Muscle layer of duodenum (tissue), 2 donors: ENCODE measurements around the gene OR2AG2.

Experiments
- H3K27ac ChIP-seq: one replicate; pipeline ENCODE4 v1.7.0; 2013; ENCODE audit warnings: mild to moderate bottlenecking, low read length
- H3K27me3 ChIP-seq: one replicate; pipeline ENCODE4 v1.7.0; 2013; ENCODE audit warnings: low read depth, mild to moderate bottlenecking, control low read depth, low read length
- H3K36me3 ChIP-seq, 2 donors: one replicate each; pipeline ENCODE4 v1.7.0; 2013; ENCODE audit warnings: low read length in 2 of 2, control low read depth in 1 of 2, mild to moderate bottlenecking in 1 of 2; ENCODE audit not compliant: insufficient read depth in 2 of 2, control insufficient read depth in 1 of 2
- H3K4me1 ChIP-seq, 2 donors: one replicate each; pipeline ENCODE4 v1.7.0; 2013; ENCODE audit warnings: low read length in 2 of 2, mild to moderate bottlenecking in 2 of 2, control low read depth in 1 of 2, moderate library complexity in 1 of 2; ENCODE audit not compliant: insufficient read depth in 2 of 2, control insufficient read depth in 1 of 2
- H3K4me3 ChIP-seq, 2 donors: one replicate each; pipeline ENCODE4 v1.7.0; 2013; ENCODE audit warnings: low read length in 2 of 2, low read depth in 1 of 2, mild to moderate bottlenecking in 1 of 2
- H3K9me3 ChIP-seq, 2 donors: one replicate each; pipeline ENCODE4 v1.7.0; 2013; ENCODE audit warnings: low read length in 2 of 2, control low read depth in 1 of 2, mild to moderate bottlenecking in 1 of 2; ENCODE audit not compliant: control insufficient read depth in 1 of 2
- donor health status: healthy.

Gene OR2AG2

DNA sequence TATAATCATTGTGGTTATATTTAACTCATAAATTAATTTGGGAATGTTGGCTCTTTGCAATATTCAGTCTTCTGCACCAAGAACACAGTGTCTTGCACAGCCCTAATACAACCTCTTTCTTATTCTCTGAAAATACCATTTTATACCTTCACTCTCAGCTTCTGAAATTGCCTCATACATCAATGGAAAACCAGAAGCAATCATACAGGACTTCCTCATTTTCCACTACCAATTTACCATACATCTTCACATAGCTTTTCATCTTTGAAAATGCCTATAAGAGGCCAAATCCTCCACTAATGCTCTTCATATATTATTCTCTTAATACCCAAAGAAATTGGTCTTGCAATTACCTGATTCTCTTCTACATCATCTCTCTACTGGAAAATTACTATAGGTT lies 6.7 kb upstream of the OR2AG2 start:
- no peaks in the 10 kb centered on the region for H3K9me3 ChIP-seq
- no peak overlapping the region for H3K4me3 ChIP-seq
- no peaks in the 10 kb centered on the region for H3K27me3 ChIP-seq
- H3K27ac ChIP-seq: no peak overlapping the region
- no peaks in the 10 kb centered on the region for H3K4me1 ChIP-seq
- H3K36me3 ChIP-seq: no peaks in the 10 kb centered on the region

DNA sequence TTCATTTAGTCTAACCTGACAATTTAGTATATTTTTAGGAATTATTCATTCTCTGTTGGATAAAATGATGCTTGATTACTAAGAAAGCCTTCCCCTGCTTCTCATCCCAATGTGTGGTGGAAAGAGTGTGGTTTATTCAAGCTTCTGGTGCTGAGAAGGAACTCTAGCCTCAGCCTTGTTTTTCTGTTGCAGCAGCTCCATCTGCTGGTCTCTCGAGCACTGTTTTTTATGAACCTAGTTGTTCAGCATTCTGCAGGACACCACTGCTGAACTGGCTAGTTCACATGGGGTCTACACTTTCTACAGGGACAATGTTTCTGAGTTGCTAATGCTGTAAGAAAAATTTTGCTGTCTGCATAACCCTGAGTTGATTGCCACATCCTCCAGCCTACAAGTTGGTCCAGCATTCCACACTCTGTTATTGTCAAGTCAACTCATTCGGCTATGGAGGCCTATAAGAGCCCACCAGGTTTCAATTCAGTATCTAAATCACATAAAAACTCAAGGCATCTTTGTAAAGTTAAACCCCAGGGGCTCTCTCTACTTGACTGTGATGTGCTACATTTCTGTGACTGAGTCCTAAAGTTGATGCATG lies 14.3 kb downstream of the OR2AG2 start:
- Histone ChIP-seq H3K9me3 (no peaks in the 10 kb centered on the region), H3K36me3 (no peaks in the 10 kb centered on the region), H3K4me1 (no peaks in the 10 kb centered on the region), H3K27ac (no peak overlapping the region), H3K4me3 (no peak overlapping the region), H3K27me3 (no peaks in the 10 kb centered on the region)

DNA sequence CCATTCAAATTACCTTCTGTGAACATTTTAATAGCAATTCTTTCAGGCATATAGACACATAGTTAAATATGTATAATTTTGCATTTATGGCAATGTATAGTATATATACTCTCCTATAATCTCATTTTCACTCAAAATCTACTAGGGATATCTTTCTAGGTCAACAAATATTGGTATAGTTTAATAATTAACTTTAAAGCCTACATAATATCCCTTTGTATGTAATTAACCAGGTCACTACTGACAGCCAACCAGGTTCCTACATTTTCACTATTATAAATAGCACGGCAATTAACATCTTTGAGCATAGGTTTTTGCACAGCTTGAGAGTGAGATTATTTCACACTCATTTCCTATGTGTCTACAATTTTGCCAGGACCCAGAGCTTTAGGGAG lies 15.8 kb downstream of the OR2AG2 start:
- Histone ChIP-seq H3K4me1 (no peaks in the 10 kb centered on the region), H3K36me3 (no peaks in the 10 kb centered on the region), H3K9me3 (no peaks in the 10 kb centered on the region), H3K4me3 (no peak overlapping the region), H3K27ac (no peak overlapping the region), H3K27me3 (no peaks in the 10 kb centered on the region)

DNA sequence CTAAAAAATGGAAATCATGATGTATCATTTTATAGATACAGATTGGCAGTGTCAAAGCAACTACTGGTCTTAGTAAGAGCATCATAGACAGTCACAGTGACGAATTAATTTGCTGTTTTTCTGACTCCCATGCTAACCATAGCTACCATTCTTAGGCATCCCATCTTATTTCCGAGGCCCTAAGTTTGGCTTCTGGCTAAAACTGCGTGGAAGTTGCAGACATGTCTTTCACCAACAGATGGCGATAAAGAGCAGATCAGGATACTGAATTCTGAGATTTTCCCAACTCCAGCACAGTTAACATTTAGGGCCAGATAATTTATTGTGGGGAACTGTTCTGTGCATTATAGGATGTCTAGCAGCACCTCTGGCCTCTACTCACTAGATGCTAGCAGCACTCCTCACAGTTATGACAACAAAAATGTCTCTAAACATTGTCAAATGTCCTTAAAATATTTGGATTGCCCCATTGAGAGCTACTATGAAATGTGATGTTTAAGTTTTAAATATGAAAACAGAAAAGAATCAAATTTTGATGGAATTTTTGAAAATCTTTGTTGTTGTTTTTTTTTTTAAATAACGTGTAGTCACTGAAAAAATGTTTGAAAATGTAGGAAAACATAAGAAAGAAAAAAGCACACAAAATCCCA lies 16.3 kb downstream of the OR2AG2 start:
- H3K9me3 ChIP-seq: no peaks in the 10 kb centered on the region
- H3K4me1 ChIP-seq: no peaks in the 10 kb centered on the region
- H3K36me3 ChIP-seq: no peaks in the 10 kb centered on the region
- no peak overlapping the region for H3K27ac ChIP-seq
- H3K4me3 ChIP-seq: no peak overlapping the region
- no peaks in the 10 kb centered on the region for H3K27me3 ChIP-seq

DNA sequence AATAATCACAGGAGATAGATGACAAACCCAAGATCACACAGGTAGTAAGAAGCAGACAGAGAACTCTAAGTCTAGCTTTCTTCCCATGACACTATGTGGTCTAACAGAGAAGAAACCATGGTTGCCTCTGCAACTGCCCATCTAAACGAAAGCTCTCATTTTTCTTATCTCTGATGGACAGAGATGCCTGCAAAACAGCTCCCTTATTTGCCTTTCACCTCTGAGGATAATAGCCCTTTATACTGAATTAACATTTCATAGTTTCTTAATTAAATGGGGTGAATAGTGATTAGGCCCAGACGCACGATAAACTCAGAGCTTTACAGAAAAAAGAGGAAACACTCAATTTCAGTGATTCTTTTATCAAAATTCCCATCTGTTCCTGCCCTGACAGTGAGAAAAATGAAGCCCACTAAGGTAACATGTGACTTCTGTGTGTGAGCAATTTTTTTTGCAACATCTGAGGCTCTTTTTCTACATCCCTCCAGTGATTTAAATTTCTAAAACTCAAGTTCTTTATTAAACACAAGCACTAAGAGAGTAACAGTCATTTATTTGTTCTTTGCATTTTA lies 24.6 kb downstream of the OR2AG2 start:
- H3K36me3 ChIP-seq: no peaks in the 10 kb centered on the region
- no peaks in the 10 kb centered on the region for H3K4me1 ChIP-seq
- H3K9me3 ChIP-seq: no peaks in the 10 kb centered on the region
- no peak overlapping the region for H3K4me3 ChIP-seq
- H3K27ac ChIP-seq: peak overlapping the region; percentile 89
- H3K27me3 ChIP-seq: no peaks in the 10 kb centered on the region

DNA sequence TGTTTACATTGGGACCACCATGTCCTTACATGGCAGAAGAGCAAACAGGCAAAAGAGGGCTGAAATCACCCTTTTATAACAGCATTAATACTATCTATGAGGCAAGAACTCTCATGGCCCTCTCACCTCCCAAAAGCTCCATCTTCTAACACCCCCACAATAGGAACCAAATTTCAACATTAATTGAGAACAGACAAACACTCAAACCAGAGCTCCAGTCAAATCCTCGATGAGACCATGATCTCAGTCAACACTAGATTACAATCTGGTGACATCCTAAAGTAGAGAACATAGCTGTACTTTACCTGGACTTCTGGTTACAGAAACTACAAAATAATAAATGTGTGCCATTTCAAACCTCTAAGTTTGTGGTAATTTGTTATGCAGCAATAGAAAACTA lies 25.1 kb downstream of the OR2AG2 start:
- H3K27ac ChIP-seq: peak overlapping the region; percentile 89
- H3K4me1 ChIP-seq: no peaks in the 10 kb centered on the region
- H3K36me3 ChIP-seq: no peaks in the 10 kb centered on the region
- no peaks in the 10 kb centered on the region for H3K27me3 ChIP-seq
- peak overlapping the region in 1 of 2 donors; percentile 59 for H3K4me3 ChIP-seq
- no peaks in the 10 kb centered on the region for H3K9me3 ChIP-seq

DNA sequence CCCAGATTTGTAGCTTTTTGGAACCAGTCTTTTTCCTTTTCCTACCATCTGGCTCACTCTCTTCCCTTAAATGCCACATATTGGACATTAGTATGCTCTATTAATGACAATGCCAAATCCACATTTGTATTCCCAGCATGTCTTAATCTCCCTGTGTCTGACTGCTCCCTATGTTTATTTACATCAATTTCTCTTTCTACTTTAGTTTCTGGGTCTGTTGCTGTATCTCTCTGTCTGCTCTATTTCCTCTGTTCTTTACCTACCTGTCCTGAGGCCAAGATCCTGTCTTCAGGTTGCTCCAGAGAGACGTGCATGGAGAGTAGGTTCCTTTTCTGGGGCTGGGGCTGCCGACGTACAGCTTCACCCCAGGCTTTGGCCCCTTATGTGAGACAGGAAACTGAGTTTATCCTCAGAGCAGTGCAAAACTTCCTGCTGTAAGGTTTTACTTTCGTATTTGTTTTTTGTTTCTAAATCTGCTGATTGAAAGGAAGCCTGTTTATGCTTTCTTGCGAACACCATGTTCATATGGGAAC lies 25.6 kb downstream of the OR2AG2 start:
- no peaks in the 10 kb centered on the region for H3K36me3 ChIP-seq
- no peaks in the 10 kb centered on the region for H3K27me3 ChIP-seq
- H3K4me1 ChIP-seq: no peaks in the 10 kb centered on the region
- H3K4me3 ChIP-seq: peak overlapping the region; percentile 41 to 59
- H3K27ac ChIP-seq: peak overlapping the region; percentile 89
- H3K9me3 ChIP-seq: no peaks in the 10 kb centered on the region

DNA sequence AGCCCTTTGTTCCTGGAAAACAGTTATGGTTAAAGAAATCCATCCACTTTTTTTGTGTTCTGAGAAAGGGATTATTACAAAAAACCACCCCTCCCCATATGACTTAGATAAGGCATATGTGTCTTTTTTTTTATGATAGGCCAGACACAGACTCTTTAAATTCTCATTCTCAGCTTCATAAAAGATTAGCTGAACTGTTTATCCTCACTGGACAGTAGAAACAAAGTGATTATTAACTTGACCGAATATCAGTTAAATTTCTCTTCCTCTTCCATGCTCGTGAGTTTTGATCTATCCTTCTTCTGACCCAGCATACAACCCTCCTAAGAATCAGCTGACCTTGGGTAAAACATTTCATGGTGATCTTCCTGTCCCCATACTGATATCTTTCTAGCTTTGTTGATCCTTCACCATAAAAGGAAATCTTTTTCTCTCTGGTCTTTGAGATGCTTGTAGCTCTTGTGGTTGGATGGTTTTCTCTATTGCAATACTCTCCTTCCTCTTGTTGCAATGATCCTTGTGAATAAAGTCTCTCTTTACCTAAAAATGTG lies 26.2 kb downstream of the OR2AG2 start:
- Histone ChIP-seq H3K27ac (peak overlapping the region; percentile 89), H3K36me3 (no peaks in the 10 kb centered on the region), H3K4me3 (peak overlapping the region; percentile 41 to 59), H3K4me1 (no peaks in the 10 kb centered on the region), H3K27me3 (no peaks in the 10 kb centered on the region), H3K9me3 (no peaks in the 10 kb centered on the region)

DNA sequence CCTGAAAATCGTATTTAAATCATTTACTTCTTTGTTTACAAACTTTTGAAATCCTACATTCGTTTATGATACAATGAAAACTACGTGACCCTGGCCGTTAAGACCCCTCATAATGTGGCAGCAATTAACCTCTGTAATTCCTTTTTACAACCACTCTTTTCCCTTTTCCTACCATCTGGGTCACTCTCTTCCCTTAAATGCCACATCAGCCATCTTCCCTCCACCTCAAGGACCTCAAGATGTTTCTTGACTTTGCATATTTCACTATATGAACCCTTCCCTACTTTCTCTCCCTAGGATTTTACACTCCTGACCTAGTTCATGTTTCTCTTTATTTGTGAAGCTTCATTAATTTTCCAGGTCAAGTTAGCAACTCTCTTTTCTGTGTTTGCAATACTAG lies 26.8 kb downstream of the OR2AG2 start:
- Histone ChIP-seq H3K9me3 (no peaks in the 10 kb centered on the region), H3K27ac (peak overlapping the region; percentile 89), H3K36me3 (no peaks in the 10 kb centered on the region), H3K4me1 (no peaks in the 10 kb centered on the region), H3K27me3 (no peaks in the 10 kb centered on the region), H3K4me3 (peak overlapping the region; percentile 41 to 59)

DNA sequence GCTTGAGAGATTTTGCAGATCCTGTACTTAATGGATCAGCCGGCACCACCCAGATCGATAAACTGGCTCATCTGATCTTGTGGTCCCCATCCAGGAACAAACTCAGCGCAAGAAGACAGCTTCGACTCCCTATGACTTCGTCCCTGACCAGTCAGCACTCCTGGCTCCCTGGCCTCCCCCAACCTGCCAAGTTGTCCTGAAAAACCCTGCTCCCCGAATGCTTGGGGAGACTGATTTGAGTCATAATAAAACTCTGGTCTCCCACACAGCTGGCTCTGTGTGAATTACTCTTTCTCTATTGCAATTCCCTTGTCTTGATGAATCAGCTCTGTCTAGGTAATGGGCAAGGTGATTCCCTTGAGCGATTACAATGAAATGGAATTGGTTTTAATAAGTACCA lies 29.5 kb downstream of the OR2AG2 start:
- Histone ChIP-seq H3K27me3 (no peaks in the 10 kb centered on the region), H3K36me3 (no peaks in the 10 kb centered on the region), H3K27ac (no peak overlapping the region), H3K4me1 (no peaks in the 10 kb centered on the region), H3K4me3 (no peak overlapping the region), H3K9me3 (no peaks in the 10 kb centered on the region)

DNA sequence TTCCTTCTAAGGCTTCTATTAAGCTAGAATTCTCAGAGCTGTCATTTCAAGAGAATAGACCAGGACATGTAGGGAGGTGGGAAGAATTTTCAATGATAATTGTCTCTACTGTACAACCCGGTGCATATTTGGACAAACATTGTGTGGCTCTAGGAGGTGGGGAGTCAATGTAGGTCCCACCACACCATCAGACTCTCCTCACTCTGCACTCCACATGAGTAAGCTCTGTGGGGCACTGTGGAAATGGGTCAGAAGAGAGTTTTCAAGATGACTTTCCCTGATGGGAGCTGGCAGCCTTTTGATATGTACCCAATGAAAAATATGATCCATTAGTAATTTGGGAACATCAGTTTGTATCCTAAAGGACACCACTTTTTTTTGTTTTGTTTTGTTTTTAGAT lies 33.2 kb downstream of the OR2AG2 start:
- H3K27me3 ChIP-seq: no peaks in the 10 kb centered on the region
- H3K4me1 ChIP-seq: no peaks in the 10 kb centered on the region
- no peak overlapping the region for H3K4me3 ChIP-seq
- H3K9me3 ChIP-seq: peaks cover 0 to 5% of the 10 kb centered on the region in 2 donors
- no peaks in the 10 kb centered on the region for H3K36me3 ChIP-seq
- no peak overlapping the region for H3K27ac ChIP-seq
